Measurements from ENCODE around the gene PTCH2. TPM values are rescaled to one million over a fixed set of nuclear protein-coding genes. Genes with fewer than 3 reads are reported as not detected.
"Not testable (repeated sequence)": the region's sequence is repeated elsewhere in the genome, so short reads cannot be mapped to it uniquely, and the experiment has no call there.

Gene PTCH2
- polyA plus RNA-seq (2013, experiment 1 of 2; ENCODE audit: insufficient read length) = 0.57 TPM
- 1.4 TPM for polyA plus RNA-seq (2013, experiment 2 of 2; ENCODE audit: insufficient read length)

GRCh38 chr1:44842862-44843655 is at the start of gene PTCH2:
Gene PTCH2 (minus strand): TSS chr1:44843253. CDS start chr1:44842932, 321 bp downstream.
- peak; percentile 79 for DNase-seq

DNA sequence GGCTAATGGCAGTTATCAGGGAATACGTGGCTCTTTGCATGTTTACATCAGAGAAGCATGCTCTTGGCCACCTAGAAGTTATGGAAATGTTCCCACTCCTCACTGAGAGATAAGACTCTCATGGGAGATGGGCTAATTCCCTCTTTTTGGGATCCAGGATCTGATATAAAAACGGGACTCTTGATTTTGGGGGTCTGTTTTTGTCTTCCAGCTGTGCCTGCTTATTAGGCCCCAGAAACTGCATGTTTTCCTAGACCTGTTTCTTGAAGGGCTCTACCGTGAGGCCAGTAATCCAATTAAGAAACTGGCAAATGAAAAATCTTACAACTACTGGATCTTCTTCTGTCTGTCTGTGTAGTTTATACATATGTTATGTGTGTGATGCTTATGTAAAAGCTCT is 47.0 kb upstream of the PTCH2 start:
- DNase-seq = no peak

DNA sequence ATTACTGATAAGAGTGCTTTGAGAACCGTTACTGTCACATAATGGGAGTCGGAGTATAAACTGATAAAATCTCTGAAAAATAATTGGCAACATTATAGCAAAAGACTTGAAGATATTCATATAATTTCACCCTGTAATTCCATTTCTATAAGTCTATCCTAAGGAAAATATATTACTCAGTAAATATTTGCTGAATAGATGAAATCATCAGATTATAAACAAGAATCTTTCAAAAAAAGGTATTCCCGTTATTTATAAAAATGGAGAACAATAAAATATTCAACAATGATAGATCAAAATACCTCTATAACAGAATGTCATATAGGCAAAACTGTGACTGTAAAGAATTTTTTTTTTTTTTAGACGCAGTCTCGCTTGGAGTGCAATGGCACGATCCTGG is 42.4 kb upstream of the PTCH2 start:
- DNase-seq = no peak

GRCh38 chr1:44884746-44885145 is 41.7 kb upstream of the PTCH2 start:
- DNase-seq = no peak

- DNase-seq = no peak
These were observed 38.1 kb upstream of the PTCH2 start for GRCh38 chr1:44881011-44881632.

- DNase-seq = no peak
These were observed 31.1 kb upstream of the PTCH2 start for GRCh38 chr1:44874155-44874554.

DNA sequence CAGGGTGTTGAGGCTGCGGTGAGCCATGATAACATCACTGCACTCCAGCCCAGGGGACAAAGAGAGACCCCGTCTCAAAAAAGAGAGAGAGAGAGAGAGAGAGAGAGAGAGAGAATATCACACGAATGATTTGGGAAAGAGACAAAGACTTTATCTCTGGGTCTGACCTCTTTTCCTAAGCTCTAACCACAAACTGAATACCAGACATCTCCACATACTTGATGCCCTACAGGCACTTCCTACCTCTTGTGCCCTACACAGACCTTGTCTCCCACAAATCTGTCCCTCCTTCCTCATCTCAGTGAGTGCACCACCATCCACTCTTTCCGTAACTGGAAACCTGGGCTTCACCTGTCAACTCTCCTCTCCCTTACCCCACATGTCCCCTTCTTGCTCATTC is 27.0 kb upstream of the PTCH2 start:
- DNase-seq = no peak

- no peak for DNase-seq
These were observed 24.7 kb upstream of the PTCH2 start for GRCh38 chr1:44867801-44868200.

DNA sequence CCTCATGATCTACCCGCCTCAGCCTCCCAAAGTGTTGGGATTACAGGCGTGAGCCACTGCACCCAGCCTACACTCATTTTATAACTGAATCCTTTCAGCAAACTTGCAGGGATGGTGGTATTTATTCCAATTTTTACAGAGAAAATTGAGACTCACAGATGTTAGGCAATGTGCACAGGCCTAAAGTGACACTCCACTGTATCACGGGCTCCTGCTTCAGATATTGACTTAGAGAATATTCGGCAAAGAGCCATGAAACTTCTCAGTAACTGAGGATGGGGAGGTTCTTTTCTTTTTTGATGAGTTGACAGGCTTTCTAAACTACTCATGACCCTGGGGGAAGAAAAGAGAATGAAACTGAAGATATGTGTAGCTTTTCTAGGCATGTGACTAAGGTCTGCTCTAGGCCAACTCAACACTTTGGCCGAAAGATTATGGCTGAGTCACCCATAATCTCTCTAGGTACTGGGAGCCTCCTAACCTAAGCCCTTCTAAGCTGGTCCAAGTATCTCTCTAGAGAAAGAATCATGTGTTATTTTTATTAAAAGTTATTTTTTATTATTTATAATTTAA is 19.9 kb upstream of the PTCH2 start:
- no peak for DNase-seq

- DNase-seq = no peak
These were observed 17.9 kb upstream of the PTCH2 start for GRCh38 chr1:44860891-44861425.

- DNase-seq = no peak
These were observed 17.3 kb upstream of the PTCH2 start for GRCh38 chr1:44860331-44860730.

GRCh38 chr1:44857446-44857845 is 14.4 kb upstream of the PTCH2 start:
- DNase-seq = no peak

- DNase-seq = no peak
These were observed 12.7 kb upstream of the PTCH2 start for GRCh38 chr1:44855742-44856141.

DNA sequence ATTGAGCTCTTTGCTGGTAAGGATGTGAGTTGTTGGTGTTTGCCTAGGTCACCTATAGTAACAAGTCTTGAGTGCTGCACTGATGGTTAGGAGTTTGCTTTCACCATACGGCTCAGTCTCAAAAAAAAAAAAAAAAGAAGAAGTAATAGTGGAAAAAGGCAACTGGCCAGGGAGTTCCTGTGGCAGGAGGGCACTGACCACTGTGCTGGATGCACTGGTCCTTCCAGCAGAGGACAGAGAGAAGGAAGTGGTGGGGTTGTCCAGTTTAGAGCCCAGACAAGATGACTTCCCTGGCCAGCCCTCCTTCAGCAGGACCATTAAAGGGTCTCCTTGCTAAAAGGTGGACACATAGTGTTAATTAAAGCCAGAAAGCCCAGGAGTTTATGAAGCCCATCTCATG is 11.9 kb upstream of the PTCH2 start:
- DNase-seq = no peak

- DNase-seq = no peak
These were observed 10.1 kb upstream of the PTCH2 start for GRCh38 chr1:44853201-44853600.

- DNase-seq = no peak
These were observed 8.3 kb upstream of the PTCH2 start for GRCh38 chr1:44851308-44851707.

GRCh38 chr1:44849575-44850132 is 6.6 kb upstream of the PTCH2 start:
- DNase-seq = no peak

DNA sequence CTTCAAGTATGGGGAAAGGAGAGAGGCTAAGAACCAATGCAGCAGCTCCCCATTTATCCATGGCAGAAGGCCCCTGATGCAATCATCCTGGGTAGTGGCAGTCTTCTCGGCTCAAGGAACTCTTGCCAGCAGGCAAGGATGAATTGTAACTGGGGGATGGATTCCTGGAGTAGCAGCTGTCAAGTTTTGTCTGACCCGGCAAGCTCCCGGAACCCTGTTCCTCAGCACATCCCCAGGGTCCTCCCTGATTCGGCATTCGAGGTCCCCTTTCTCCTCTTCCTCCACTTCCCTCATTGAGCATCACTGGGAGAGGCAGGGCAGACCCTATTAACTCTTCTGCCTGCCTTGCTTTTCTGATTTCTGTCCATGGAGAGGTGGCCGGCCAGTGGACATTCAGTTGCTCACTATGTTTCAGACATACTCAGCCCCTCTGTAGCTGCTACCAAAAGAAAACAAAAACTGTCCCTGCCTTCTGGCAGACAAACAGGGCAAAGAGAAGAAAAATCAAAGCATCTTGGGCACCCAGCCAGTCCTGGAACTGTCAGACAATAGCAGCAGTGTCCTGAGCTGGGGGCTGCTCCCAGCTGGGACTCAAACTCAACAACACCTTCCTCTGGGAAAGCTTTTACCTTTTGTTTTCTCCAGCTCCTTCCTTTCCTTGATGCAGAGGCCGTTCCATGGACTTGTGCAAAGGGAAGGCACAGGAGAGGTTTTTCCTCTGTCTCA is 5.6 kb upstream of the PTCH2 start:
- no peak for DNase-seq

DNA sequence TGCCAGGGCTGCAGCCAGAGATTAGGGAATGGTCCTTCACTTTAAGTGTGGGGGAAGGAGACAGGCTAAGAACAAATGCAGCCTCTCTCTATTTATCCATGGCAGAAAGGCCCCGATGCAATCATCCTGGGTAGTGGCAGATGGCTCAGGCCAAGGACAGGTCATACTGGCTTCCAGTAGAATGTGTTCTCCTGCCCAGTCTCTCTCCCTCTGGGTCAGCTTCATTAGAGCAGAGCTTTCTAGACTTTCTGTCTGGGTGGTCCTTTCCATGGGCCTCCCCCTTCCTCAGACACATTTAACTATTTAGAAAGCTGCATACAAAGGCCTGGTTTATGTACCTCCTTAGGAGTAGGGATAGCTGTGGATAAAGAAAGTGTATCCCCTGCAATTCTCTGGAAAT is 4.8 kb upstream of the PTCH2 start:
- no peak for DNase-seq

DNA sequence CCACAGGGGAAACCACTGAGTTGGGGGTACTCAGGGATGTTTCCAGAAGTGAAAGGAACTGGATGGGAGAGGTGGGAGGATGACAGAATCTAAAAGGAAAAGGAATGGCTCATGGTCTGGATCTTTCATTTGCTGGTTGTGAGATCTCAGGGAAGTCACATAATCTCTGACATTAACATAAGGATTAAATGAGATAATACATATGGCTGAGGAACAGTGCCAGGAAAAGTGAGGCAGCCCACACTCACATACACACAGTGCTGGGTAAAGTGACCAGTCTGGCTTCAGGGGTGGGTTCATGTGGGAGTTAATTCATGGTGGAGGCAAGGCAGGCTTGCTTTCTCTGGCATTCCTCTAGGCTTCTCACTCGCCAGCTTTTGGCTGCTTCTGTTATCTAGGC is 3.9 kb upstream of the PTCH2 start:
- no peak for DNase-seq

- no peak for DNase-seq
These were observed 579 bp downstream of the PTCH2 start for GRCh38 chr1:44842486-44842861.

GRCh38 chr1:44839576-44839975 is 3.5 kb downstream of the PTCH2 start:
- DNase-seq = no peak

GRCh38 chr1:44838294-44838693 is 4.8 kb downstream of the PTCH2 start:
- not testable (repeated sequence) for DNase-seq

Data from fibroblast of skin of back (primary cell).